NCI-H2107 treated with DMSO at 0.1 percent for 48 hours (cell line): ENCODE data around the gene TMEM14C.
"Not testable (repeated sequence)": the region's sequence is repeated elsewhere in the genome, so short reads cannot be mapped to it uniquely, and the experiment has no call there.

Experiments used
- DNase-seq: peaks from one replicate; lab custom pipeline; 2025; ENCODE audit not compliant: unreplicated experiment; lab: John Stamatoyannopoulos, UW

TMEM14C gene

GRCh38 chr6:10720960-10721849 is 1.7 kb upstream of the TMEM14C start:
- DNase-seq: not testable (repeated sequence)

GRCh38 chr6:10721850-10722569 is 860 bp upstream of the TMEM14C start:
- no peak for DNase-seq

GRCh38 chr6:10722570-10722819 is 375 bp upstream of the TMEM14C start:
- DNase-seq: no peak

- DNase-seq: no peak
These were observed 654 bp downstream of the TMEM14C start for GRCh38 chr6:10723567-10723881.

GRCh38 chr6:10725044-10725443 is 2.2 kb downstream of the TMEM14C start:
- DNase-seq: no peak

GRCh38 chr6:10725716-10726115 is 2.8 kb downstream of the TMEM14C start:
- no peak for DNase-seq

GRCh38 chr6:10730254-10730653 is 7.4 kb downstream of the TMEM14C start:
- no peak for DNase-seq

- DNase-seq: no peak
These were observed 10.4 kb downstream of the TMEM14C start for GRCh38 chr6:10733151-10733715.

GRCh38 chr6:10733863-10734262 is 11.0 kb downstream of the TMEM14C start:
- no peak for DNase-seq

GRCh38 chr6:10736731-10737130 is 13.9 kb downstream of the TMEM14C start:
- DNase-seq: no peak

- no peak for DNase-seq
These were observed 17.2 kb downstream of the TMEM14C start for GRCh38 chr6:10740061-10740460.

- not testable (repeated sequence) for DNase-seq
These were observed 18.8 kb downstream of the TMEM14C start for GRCh38 chr6:10741643-10742042.

- DNase-seq: no peak
These were observed 19.4 kb downstream of the TMEM14C start for GRCh38 chr6:10742251-10742650.

- DNase-seq: no peak
These were observed 20.6 kb downstream of the TMEM14C start for GRCh38 chr6:10743515-10743914.

GRCh38 chr6:10745116-10745515 is 22.2 kb downstream of the TMEM14C start:
- DNase-seq: no peak

- DNase-seq: no peak
These were observed 24.0 kb downstream of the TMEM14C start for GRCh38 chr6:10746915-10747250.

GRCh38 chr6:10747251-10747972 is 24.5 kb downstream of the TMEM14C start, which contains the start of gene TMEM14B:
TSS of gene TMEM14B (plus strand) at chr6:10747805. CDS start at chr6:10749246, 1,441 bp downstream.
- peak; percentile 85 for DNase-seq

GRCh38 chr6:10749734-10750133 is 26.9 kb downstream of the TMEM14C start:
- DNase-seq: no peak

- DNase-seq: not testable (repeated sequence)
These were observed 27.7 kb downstream of the TMEM14C start for GRCh38 chr6:10750568-10750967.

GRCh38 chr6:10751757-10752156 is 28.9 kb downstream of the TMEM14C start:
- not testable (repeated sequence) for DNase-seq

GRCh38 chr6:10756085-10756484 is 33.2 kb downstream of the TMEM14C start:
- no peak for DNase-seq
